IgD-negative memory B cell (primary cell): ENCODE results near the gene PER1. TPM values are rescaled to one million over a fixed set of nuclear protein-coding genes. Genes with fewer than 3 reads are reported as not detected.
"Not testable (repeated sequence)": the region's sequence is repeated elsewhere in the genome, so short reads cannot be mapped to it uniquely, and the experiment has no call there.

Source experiments
- H3K27ac Mint-ChIP-seq, 3 donors: one replicate each; pipeline ENCODE4 v1.8.0; 2020 to 2022; ENCODE audit warnings: mild to moderate bottlenecking in 3 of 3, mixed read lengths in 3 of 3, moderate library complexity in 1 of 3
- H3K27me3 Mint-ChIP-seq: one replicate; pipeline ENCODE4 v1.8.0; 2021; ENCODE audit warnings: mixed read lengths
- H3K36me3 Mint-ChIP-seq: one replicate; pipeline ENCODE4 v1.8.0; 2020; ENCODE audit warnings: mild to moderate bottlenecking, mixed read lengths
- H3K4me1 Mint-ChIP-seq, 3 donors: one replicate each; pipeline ENCODE4 v1.8.0; 2020 to 2022; ENCODE audit warnings: mixed read lengths in 3 of 3, mild to moderate bottlenecking in 1 of 3
- H3K4me3 Mint-ChIP-seq, 4 donors: one replicate each; pipeline ENCODE4 v1.8.0; 2020 to 2022; ENCODE audit warnings: mild to moderate bottlenecking in 4 of 4, mixed read lengths in 4 of 4, moderate library complexity in 3 of 4
- H3K9me3 Mint-ChIP-seq, 3 donors: one replicate each; pipeline ENCODE4 v1.8.0; 2020 to 2021; ENCODE audit warnings: mixed read lengths in 3 of 3, mild to moderate bottlenecking in 1 of 3
- polyA plus RNA-seq: library from polyadenylated mRNA; unstranded; fragments of 300-500 nt; fragmentation: Illumina TruSeq; gene quantifications from one replicate; pipeline ENCODE4 v1.2.3, GENCODE V29; 2021

The PER1 gene
- polyA plus RNA-seq, 1 donor from 2014 or later, result 12.6 TPM

- H3K36me3 Mint-ChIP-seq, result no peaks in the 10 kb centered on the region
- peaks cover 24 to 32% (median 32%) of the 10 kb centered on the region in 3 donors for H3K4me1 Mint-ChIP-seq
- H3K4me3 Mint-ChIP-seq, result peak within 1 kb of the TSS; percentile 87 to 99 (median 94)
- H3K27me3 Mint-ChIP-seq, result no peaks in the 10 kb centered on the region
- no peaks in the 10 kb centered on the region for H3K9me3 Mint-ChIP-seq
- H3K27ac Mint-ChIP-seq, result peak within 1 kb of the TSS; percentile 94 to 96 (median 95)
Observed at GRCh38 chr17:8176197-8176940, 24.2 kb upstream of the PER1 start, which contains the start of gene TMEM107. Gene TMEM107 (minus strand): TSS chr17:8176380. CDS start chr17:8176286, 94 bp downstream.

GRCh38 chr17:8175795-8176196, 23.6 kb upstream of the PER1 start:
- peak overlapping the region; percentile 94 to 96 (median 95) for H3K27ac Mint-ChIP-seq
- H3K36me3 Mint-ChIP-seq, result no peaks in the 10 kb centered on the region
- peak overlapping the region; percentile 87 to 99 (median 94) for H3K4me3 Mint-ChIP-seq
- no peaks in the 10 kb centered on the region for H3K9me3 Mint-ChIP-seq
- H3K4me1 Mint-ChIP-seq, result peaks cover 24 to 32% (median 30%) of the 10 kb centered on the region in 3 donors
- no peaks in the 10 kb centered on the region for H3K27me3 Mint-ChIP-seq

- Mint-ChIP-seq H3K9me3 (no peaks in the 10 kb centered on the region), H3K27me3 (no peaks in the 10 kb centered on the region), H3K36me3 (no peaks in the 10 kb centered on the region), H3K27ac (peak overlapping the region; percentile 96 to 100 (median 100)), H3K4me1 (peaks cover 24 to 32% (median 29%) of the 10 kb centered on the region in 3 donors), H3K4me3 (peak overlapping the region; percentile 91 to 97 (median 94))
Observed at GRCh38 chr17:8173871-8174322, 21.7 kb upstream of the PER1 start.

GRCh38 chr17:8173056-8173870, 21.1 kb upstream of the PER1 start:
- H3K4me3 Mint-ChIP-seq, result peak overlapping the region; percentile 91 to 97 (median 94)
- peak overlapping the region; percentile 96 to 100 (median 100) for H3K27ac Mint-ChIP-seq
- H3K27me3 Mint-ChIP-seq, result no peaks in the 10 kb centered on the region
- peaks cover 24 to 32% (median 29%) of the 10 kb centered on the region in 3 donors for H3K4me1 Mint-ChIP-seq
- no peaks in the 10 kb centered on the region for H3K36me3 Mint-ChIP-seq
- no peaks in the 10 kb centered on the region for H3K9me3 Mint-ChIP-seq

- not testable (repeated sequence) for H3K27ac Mint-ChIP-seq
Observed at GRCh38 chr17:8170186-8170585, 18.0 kb upstream of the PER1 start.

GRCh38 chr17:8167526-8167925, 15.3 kb upstream of the PER1 start:
- H3K4me1 Mint-ChIP-seq, result peaks cover 0 to 16% (median 14%) of the 10 kb centered on the region in 3 donors
- H3K36me3 Mint-ChIP-seq, result no peaks in the 10 kb centered on the region
- no peaks in the 10 kb centered on the region for H3K27me3 Mint-ChIP-seq
- H3K9me3 Mint-ChIP-seq, result no peaks in the 10 kb centered on the region
- peak overlapping the region in 1 of 3 donors; percentile 32 for H3K27ac Mint-ChIP-seq
- H3K4me3 Mint-ChIP-seq, result no peak overlapping the region

More at GRCh38 chr17:8170186-8170585, 18.0 kb upstream of the PER1 start:
- not testable (repeated sequence) for H3K27me3 Mint-ChIP-seq, H3K4me3 Mint-ChIP-seq, H3K36me3 Mint-ChIP-seq, H3K9me3 Mint-ChIP-seq
- peaks cover 13 to 19% (median 15%) of the 10 kb centered on the region in 3 donors for H3K4me1 Mint-ChIP-seq

GRCh38 chr17:8166731-8167130, 14.5 kb upstream of the PER1 start:
- H3K4me3 Mint-ChIP-seq, result no peak overlapping the region
- peak overlapping the region in 1 of 3 donors; percentile 39 for H3K27ac Mint-ChIP-seq
- peaks cover 0 to 15% (median 14%) of the 10 kb centered on the region in 3 donors for H3K4me1 Mint-ChIP-seq
- H3K27me3 Mint-ChIP-seq, result no peaks in the 10 kb centered on the region
- no peaks in the 10 kb centered on the region for H3K36me3 Mint-ChIP-seq
- no peaks in the 10 kb centered on the region for H3K9me3 Mint-ChIP-seq

GRCh38 chr17:8164815-8165131, 12.6 kb upstream of the PER1 start:
- Mint-ChIP-seq H3K27ac (peak overlapping the region in 2 of 3 donors; percentile 91 to 95), H3K4me3 (peak overlapping the region in 3 of 4 donors; percentile 21 to 77 (median 76)), H3K36me3 (no peaks in the 10 kb centered on the region), H3K4me1 (peaks cover 0 to 29% (median 28%) of the 10 kb centered on the region in 3 donors), H3K27me3 (no peaks in the 10 kb centered on the region), H3K9me3 (no peaks in the 10 kb centered on the region)

- Mint-ChIP-seq H3K27me3 (no peaks in the 10 kb centered on the region), H3K9me3 (no peaks in the 10 kb centered on the region), H3K4me1 (peaks cover 0 to 32% (median 29%) of the 10 kb centered on the region in 3 donors), H3K27ac (peak overlapping the region; percentile 91 to 95 (median 95)), H3K36me3 (no peaks in the 10 kb centered on the region), H3K4me3 (peak overlapping the region; percentile 76 to 95 (median 86))
Observed at GRCh38 chr17:8163978-8164814, 12.0 kb upstream of the PER1 start.

GRCh38 chr17:8162997-8163977, 11.1 kb upstream of the PER1 start:
- Mint-ChIP-seq H3K27ac (peak overlapping the region; percentile 92 to 95 (median 95)), H3K9me3 (no peaks in the 10 kb centered on the region), H3K4me1 (peaks cover 7 to 38% (median 36%) of the 10 kb centered on the region in 3 donors), H3K27me3 (no peaks in the 10 kb centered on the region), H3K4me3 (peak overlapping the region; percentile 76 to 95 (median 86)), H3K36me3 (no peaks in the 10 kb centered on the region)

- Mint-ChIP-seq H3K27ac (peak within 1 kb of the TSS; percentile 92 to 95 (median 95)), H3K4me1 (peaks cover 7 to 40% (median 36%) of the 10 kb centered on the region in 3 donors), H3K27me3 (no peaks in the 10 kb centered on the region), H3K36me3 (no peaks in the 10 kb centered on the region), H3K4me3 (peak within 1 kb of the TSS; percentile 76 to 95 (median 88)), H3K9me3 (no peaks in the 10 kb centered on the region)
Observed at GRCh38 chr17:8162233-8162996, 10.2 kb upstream of the PER1 start, which contains the start of gene VAMP2. Gene VAMP2 (minus strand): TSS chr17:8162948. CDS start chr17:8162879, 69 bp downstream.

- Mint-ChIP-seq H3K9me3 (no peaks in the 10 kb centered on the region), H3K4me3 (peak overlapping the region; percentile 76 to 94 (median 88)), H3K27ac (peak overlapping the region; percentile 84 to 95 (median 92)), H3K27me3 (no peaks in the 10 kb centered on the region), H3K4me1 (peaks cover 7 to 40% (median 36%) of the 10 kb centered on the region in 3 donors), H3K36me3 (no peaks in the 10 kb centered on the region)
Observed at GRCh38 chr17:8161289-8162232, 9.4 kb upstream of the PER1 start.
